HCT116 (cell line): ENCODE results near the gene QRICH2.

ENCODE experiments used
- CEBPB ChIP-seq: IDR thresholded peaks from 2 replicates; pipeline ENCODE4 v1.6.1; 2012; ENCODE audit warnings: low read depth
- CTCF ChIP-seq, 3 experiments: fragments of 200-600 bp in 1 of 3; sonication (generic) in 1 of 3; IDR thresholded peaks in 2 of 3; conservative IDR thresholded peaks in 1 of 3; 2 replicates each; pipeline ENCODE4 v1.5.1; 2012 to 2017; ENCODE audit warnings: low read depth in 2 of 3, low read length in 2 of 3, antibody characterized with exemption in 1 of 3, borderline replicate concordance in 1 of 3, control low read depth in 1 of 3, mild to moderate bottlenecking in 1 of 3, mixed read lengths in 1 of 3, mixed run types in 1 of 3, moderate library complexity in 1 of 3; ENCODE audit not compliant: insufficient read depth in 1 of 3
- EZH2phosphoT487 ChIP-seq: fragments of 200-600 bp; IDR thresholded peaks from 2 replicates; pipeline ENCODE4 v1.6.1; 2018; ENCODE audit warnings: antibody characterized with exemption, borderline replicate concordance
- TF ChIP-seq, protein P1 (sequence below): IDR thresholded peaks from 2 replicates; pipeline ENCODE4 v1.6.1; 2012; ENCODE audit warnings: low read depth

- TF ChIP-seq CTCF (IDR thresholded peaks at IDR 0.05 in 2 of 3, conservative IDR thresholded peaks at IDR 0.05 in 1 of 3; ENCODE audit: borderline replicate concordance in 1 of 3, insufficient read depth in 1 of 3, low read depth in 2 of 3, low read length in 2 of 3) (no peak), CEBPB (no peak), EZH2phosphoT487 (no peak)
- TF ChIP-seq, protein P1, sequence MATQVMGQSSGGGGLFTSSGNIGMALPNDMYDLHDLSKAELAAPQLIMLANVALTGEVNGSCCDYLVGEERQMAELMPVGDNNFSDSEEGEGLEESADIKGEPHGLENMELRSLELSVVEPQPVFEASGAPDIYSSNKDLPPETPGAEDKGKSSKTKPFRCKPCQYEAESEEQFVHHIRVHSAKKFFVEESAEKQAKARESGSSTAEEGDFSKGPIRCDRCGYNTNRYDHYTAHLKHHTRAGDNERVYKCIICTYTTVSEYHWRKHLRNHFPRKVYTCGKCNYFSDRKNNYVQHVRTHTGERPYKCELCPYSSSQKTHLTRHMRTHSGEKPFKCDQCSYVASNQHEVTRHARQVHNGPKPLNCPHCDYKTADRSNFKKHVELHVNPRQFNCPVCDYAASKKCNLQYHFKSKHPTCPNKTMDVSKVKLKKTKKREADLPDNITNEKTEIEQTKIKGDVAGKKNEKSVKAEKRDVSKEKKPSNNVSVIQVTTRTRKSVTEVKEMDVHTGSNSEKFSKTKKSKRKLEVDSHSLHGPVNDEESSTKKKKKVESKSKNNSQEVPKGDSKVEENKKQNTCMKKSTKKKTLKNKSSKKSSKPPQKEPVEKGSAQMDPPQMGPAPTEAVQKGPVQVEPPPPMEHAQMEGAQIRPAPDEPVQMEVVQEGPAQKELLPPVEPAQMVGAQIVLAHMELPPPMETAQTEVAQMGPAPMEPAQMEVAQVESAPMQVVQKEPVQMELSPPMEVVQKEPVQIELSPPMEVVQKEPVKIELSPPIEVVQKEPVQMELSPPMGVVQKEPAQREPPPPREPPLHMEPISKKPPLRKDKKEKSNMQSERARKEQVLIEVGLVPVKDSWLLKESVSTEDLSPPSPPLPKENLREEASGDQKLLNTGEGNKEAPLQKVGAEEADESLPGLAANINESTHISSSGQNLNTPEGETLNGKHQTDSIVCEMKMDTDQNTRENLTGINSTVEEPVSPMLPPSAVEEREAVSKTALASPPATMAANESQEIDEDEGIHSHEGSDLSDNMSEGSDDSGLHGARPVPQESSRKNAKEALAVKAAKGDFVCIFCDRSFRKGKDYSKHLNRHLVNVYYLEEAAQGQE: no peak
Observed at GRCh38 chr17:76335716-76336381, 27.8 kb upstream of the QRICH2 start.
